Measurements from ENCODE around the gene GBP1. TPM values are rescaled to one million over a fixed set of nuclear protein-coding genes. Genes with fewer than 3 reads are reported as not detected.
"Not testable (repeated sequence)": the region's sequence is repeated elsewhere in the genome, so short reads cannot be mapped to it uniquely, and the experiment has no call there.

GBP1 gene
- total RNA-seq, 1 experiment from 2014 or later, result 10.4 TPM

GRCh38 chr1:89025928-89026327 lies 39.1 kb downstream of the GBP1 start:
- Mint-ChIP-seq H3K9me3 (ENCODE audit: unreplicated experiment) (no peaks in the 10 kb centered on the region), H3K4me3 (ENCODE audit: unreplicated experiment) (no peak overlapping the region), H3K27ac (ENCODE audit: low read depth, unreplicated experiment) (no peak overlapping the region), H3K27me3 (ENCODE audit: insufficient read depth, unreplicated experiment) (no peaks in the 10 kb centered on the region), H3K36me3 (ENCODE audit: insufficient read depth, unreplicated experiment) (no peaks in the 10 kb centered on the region), H3K4me1 (ENCODE audit: insufficient read depth, unreplicated experiment) (peaks cover 15% of the 10 kb centered on the region)
- no TSS peak for BruUV-seq (replicated peaks)
- ChIA-PET CTCF (no interaction called here), POLR2A (no interaction called here)
- DNase-seq (ENCODE audit: unreplicated experiment), result no peak
- intact Hi-C loops (cut with micrococcal nuclease), result no loop called here
- no peak for TF ChIP-seq CTCF (IDR thresholded peaks at IDR 0.05; ENCODE audit: unreplicated experiment)

DNA sequence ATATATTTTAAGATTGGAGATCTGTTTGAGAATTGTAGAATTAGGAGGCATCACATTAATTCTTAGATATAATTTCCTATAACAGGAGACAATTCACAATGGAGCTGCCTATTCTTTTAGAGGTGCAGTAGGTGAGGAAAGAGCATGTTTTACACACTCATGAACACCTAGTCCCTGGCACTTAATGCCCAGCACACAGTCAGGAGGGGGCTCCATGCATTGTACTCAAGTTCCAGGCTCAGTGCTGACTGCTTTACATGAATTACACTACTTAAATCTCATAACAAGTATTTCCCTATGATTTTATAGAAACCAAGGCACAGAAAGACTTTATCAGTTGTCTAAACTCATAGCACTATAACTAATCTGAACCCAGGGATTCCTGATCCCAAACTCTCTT lies 42.0 kb downstream of the GBP1 start:
- no peaks in the 10 kb centered on the region for H3K9me3 Mint-ChIP-seq (ENCODE audit: unreplicated experiment)
- no TSS peak for BruUV-seq (replicated peaks)
- ChIA-PET POLR2A (interaction anchor here (1.3 to 3.5 kb wide), 7 partner anchors 19 to 161 kb away, joined by 3 to 48 read pairs (median 8); partner anchors contain the start of genes GBP1 and GBP2), CTCF (interaction anchor here (0.7 to 4.1 kb wide), 5 partner anchors 17 to 48 kb away, joined by 3 to 19 read pairs (median 8); partner anchors contain the start of gene GBP1)
- intact Hi-C loops (cut with micrococcal nuclease), result loop anchor here (2.0 kb wide), 1 partner anchor 42 kb away; the partner anchor contains the start of gene GBP1
- peaks cover 15% of the 10 kb centered on the region for H3K4me1 Mint-ChIP-seq (ENCODE audit: insufficient read depth, unreplicated experiment)
- H3K36me3 Mint-ChIP-seq (ENCODE audit: insufficient read depth, unreplicated experiment), result peaks cover 16% of the 10 kb centered on the region
- peak overlapping the region; percentile 86 for H3K27ac Mint-ChIP-seq (ENCODE audit: low read depth, unreplicated experiment)
- H3K4me3 Mint-ChIP-seq (ENCODE audit: unreplicated experiment), result peak overlapping the region; percentile 80
- no peak for DNase-seq (ENCODE audit: unreplicated experiment)
- no peak for TF ChIP-seq CTCF (IDR thresholded peaks at IDR 0.05; ENCODE audit: unreplicated experiment)
- no peaks in the 10 kb centered on the region for H3K27me3 Mint-ChIP-seq (ENCODE audit: insufficient read depth, unreplicated experiment)

GRCh38 chr1:89022167-89022959 lies 42.6 kb downstream of the GBP1 start, which contains the start of gene GBP3:
Gene GBP3, minus strand, starts transcription at chr1:89022866. Its CDS starts 2,145 bp downstream, at chr1:89020721.
- Mint-ChIP-seq H3K4me1 (ENCODE audit: insufficient read depth, unreplicated experiment) (peaks cover 15% of the 10 kb centered on the region), H3K9me3 (ENCODE audit: unreplicated experiment) (no peaks in the 10 kb centered on the region), H3K36me3 (ENCODE audit: insufficient read depth, unreplicated experiment) (peaks cover 22% of the 10 kb centered on the region), H3K27me3 (ENCODE audit: insufficient read depth, unreplicated experiment) (no peaks in the 10 kb centered on the region), H3K27ac (ENCODE audit: low read depth, unreplicated experiment) (peak within 1 kb of the TSS; percentile 86), H3K4me3 (ENCODE audit: unreplicated experiment) (peak within 1 kb of the TSS; percentile 80)
- intact Hi-C loops (cut with micrococcal nuclease), result loop anchor here (2.0 kb wide), 1 partner anchor 42 kb away; the partner anchor contains the start of gene GBP1
- ChIA-PET CTCF (interaction anchor here (0.6 to 4.1 kb wide), 18 partner anchors 9 to 902 kb away, joined by 3 to 19 read pairs (median 4); partner anchors contain the start of gene GBP1), POLR2A (interaction anchor here (0.6 to 3.5 kb wide), 15 partner anchors 13 to 740 kb away, joined by 3 to 48 read pairs (median 4); partner anchors contain the start of genes GBP1 and GBP2)
- no peak for TF ChIP-seq CTCF (IDR thresholded peaks at IDR 0.05; ENCODE audit: unreplicated experiment)
- peak; percentile 59 for DNase-seq (ENCODE audit: unreplicated experiment)
- TSS peak; percentile 74 for BruUV-seq (replicated peaks)

GRCh38 chr1:89018318-89018717 lies 46.7 kb downstream of the GBP1 start:
- H3K9me3 Mint-ChIP-seq (ENCODE audit: unreplicated experiment); H3K27me3 Mint-ChIP-seq (ENCODE audit: insufficient read depth, unreplicated experiment); H3K4me3 Mint-ChIP-seq (ENCODE audit: unreplicated experiment); POLR2A ChIA-PET; intact Hi-C loops (cut with micrococcal nuclease); DNase-seq (ENCODE audit: unreplicated experiment); BruUV-seq (replicated peaks): not testable (repeated sequence)
- CTCF ChIA-PET, result interaction anchor here (0.7 to 0.9 kb wide), 2 partner anchors 11 to 19 kb away, joined by 3 read pairs; no protein-coding TSS in a partner anchor
- peaks cover 15% of the 10 kb centered on the region for H3K4me1 Mint-ChIP-seq (ENCODE audit: insufficient read depth, unreplicated experiment)
- peaks cover 62% of the 10 kb centered on the region for H3K36me3 Mint-ChIP-seq (ENCODE audit: insufficient read depth, unreplicated experiment)
- peak overlapping the region; percentile 60 for H3K27ac Mint-ChIP-seq (ENCODE audit: low read depth, unreplicated experiment)

All from MCF 10A (cell line).